Measurements from ENCODE around the gene CENPU.

CENPU gene

GRCh38 chr4:184751585-184751956 is 17.7 kb upstream of the CENPU start:
- TF ChIP-seq POLR2A (IDR thresholded peaks at IDR 0.05; ENCODE audit: extremely low read depth, insufficient read length) (no peak), MAX (IDR thresholded peaks at IDR 0.05; ENCODE audit: low read depth, low read length) (no peak), CTCF (IDR thresholded peaks at IDR 0.05; ENCODE audit: low read depth, low read length) (no peak), MYC (IDR thresholded peaks at IDR 0.05; ENCODE audit: low read depth, low read length) (no peak)
- peak; percentile 30 for DNase-seq (ENCODE audit: low read depth)
- no peak overlapping the region for H3K4me3 ChIP-seq (ENCODE audit: low read depth, low read length)

GRCh38 chr4:184750926-184751584 is 17.2 kb upstream of the CENPU start:
- no peak for DNase-seq (ENCODE audit: low read depth)
- TF ChIP-seq POLR2A (IDR thresholded peaks at IDR 0.05; ENCODE audit: extremely low read depth, insufficient read length) (no peak), MAX (IDR thresholded peaks at IDR 0.05; ENCODE audit: low read depth, low read length) (no peak), MYC (IDR thresholded peaks at IDR 0.05; ENCODE audit: low read depth, low read length) (no peak), CTCF (IDR thresholded peaks at IDR 0.05; ENCODE audit: low read depth, low read length) (no peak)
- no peak overlapping the region for H3K4me3 ChIP-seq (ENCODE audit: low read depth, low read length)

GRCh38 chr4:184748251-184748652 is 14.4 kb upstream of the CENPU start:
- H3K4me3 ChIP-seq (ENCODE audit: low read depth, low read length) = no peak overlapping the region
- TF ChIP-seq MYC (IDR thresholded peaks at IDR 0.05; ENCODE audit: low read depth, low read length) = no peak
- TF ChIP-seq MAX (IDR thresholded peaks at IDR 0.05; ENCODE audit: low read depth, low read length) = no peak
- no peak for TF ChIP-seq CTCF (IDR thresholded peaks at IDR 0.05; ENCODE audit: low read depth, low read length)
- no peak for TF ChIP-seq POLR2A (IDR thresholded peaks at IDR 0.05; ENCODE audit: extremely low read depth, insufficient read length)
- peak; percentile 22 for DNase-seq (ENCODE audit: low read depth)

GRCh38 chr4:184747034-184747830 is 13.3 kb upstream of the CENPU start:
- DNase-seq (ENCODE audit: low read depth) = peak; percentile 27
- no peak overlapping the region for H3K4me3 ChIP-seq (ENCODE audit: low read depth, low read length)
- no peak for TF ChIP-seq MYC (IDR thresholded peaks at IDR 0.05; ENCODE audit: low read depth, low read length)
- no peak for TF ChIP-seq POLR2A (IDR thresholded peaks at IDR 0.05; ENCODE audit: extremely low read depth, insufficient read length)
- no peak for TF ChIP-seq CTCF (IDR thresholded peaks at IDR 0.05; ENCODE audit: low read depth, low read length)

GRCh38 chr4:184745831-184746795 is 12.2 kb upstream of the CENPU start:
- DNase-seq (ENCODE audit: low read depth) = peak; percentile 92
- peak overlapping the region; percentile 29 for H3K4me3 ChIP-seq (ENCODE audit: low read depth, low read length)
- peak; percentile 66 for TF ChIP-seq CTCF (IDR thresholded peaks at IDR 0.05; ENCODE audit: low read depth, low read length)
- TF ChIP-seq POLR2A (IDR thresholded peaks at IDR 0.05; ENCODE audit: extremely low read depth, insufficient read length) = peak; percentile 11
- peak; percentile 70 for TF ChIP-seq MAX (IDR thresholded peaks at IDR 0.05; ENCODE audit: low read depth, low read length)
- TF ChIP-seq MYC (IDR thresholded peaks at IDR 0.05; ENCODE audit: low read depth, low read length) = peak; percentile 44; the same call in 1 of the 2 replicates

Data from NB4 (cell line).